IPS DF 19.7 (cell line): ENCODE results near the gene RAB14.
A peak's percentile ranks its signal among the peaks of the same experiment; 100 is the strongest.

Experiments
- DNase-seq: peaks from one replicate; pipeline ENCODE4 v3.0.0-alpha.2; 2013; ENCODE audit warnings: low read depth, low spot score

Gene RAB14

GRCh38 chr9:121201738-121202533 is at the start of gene RAB14:
Gene RAB14 (minus strand): TSS chr9:121201869. CDS start chr9:121193412, 8,457 bp downstream.
- peak; percentile 75 for DNase-seq

GRCh38 chr9:121249563-121249962 is 47.9 kb upstream of the RAB14 start:
- no peak for DNase-seq

GRCh38 chr9:121246821-121247561 is 45.3 kb upstream of the RAB14 start:
- DNase-seq: no peak

GRCh38 chr9:121242959-121243346 is 41.3 kb upstream of the RAB14 start:
- no peak for DNase-seq

GRCh38 chr9:121242219-121242958 is 40.7 kb upstream of the RAB14 start:
- DNase-seq: no peak

- no peak for DNase-seq
Observed at GRCh38 chr9:121240472-121241135, 38.9 kb upstream of the RAB14 start.

- DNase-seq: no peak
Observed at GRCh38 chr9:121239851-121240250, 38.2 kb upstream of the RAB14 start.

- DNase-seq: no peak
Observed at GRCh38 chr9:121239071-121239470, 37.4 kb upstream of the RAB14 start.

GRCh38 chr9:121237916-121238315 is 36.2 kb upstream of the RAB14 start:
- no peak for DNase-seq

GRCh38 chr9:121235512-121235911 is 33.8 kb upstream of the RAB14 start:
- DNase-seq: no peak

GRCh38 chr9:121234832-121235161 is 33.1 kb upstream of the RAB14 start:
- no peak for DNase-seq

- DNase-seq: no peak
Observed at GRCh38 chr9:121233906-121234831, 32.5 kb upstream of the RAB14 start.

GRCh38 chr9:121232251-121232650 is 30.6 kb upstream of the RAB14 start:
- no peak for DNase-seq

- no peak for DNase-seq
Observed at GRCh38 chr9:121230256-121230655, 28.6 kb upstream of the RAB14 start.

GRCh38 chr9:121227862-121228261 is 26.2 kb upstream of the RAB14 start:
- DNase-seq: no peak

GRCh38 chr9:121226175-121226574 is 24.5 kb upstream of the RAB14 start:
- no peak for DNase-seq

GRCh38 chr9:121225240-121225639 is 23.6 kb upstream of the RAB14 start:
- no peak for DNase-seq

GRCh38 chr9:121222524-121223171 is 21.0 kb upstream of the RAB14 start:
- no peak for DNase-seq

GRCh38 chr9:121221664-121222055 is 20.0 kb upstream of the RAB14 start:
- no peak for DNase-seq

- DNase-seq: peak; percentile 48
Observed at GRCh38 chr9:121220996-121221663, 19.5 kb upstream of the RAB14 start.
